ENCODE measurements around the gene TACC3.

DNA sequence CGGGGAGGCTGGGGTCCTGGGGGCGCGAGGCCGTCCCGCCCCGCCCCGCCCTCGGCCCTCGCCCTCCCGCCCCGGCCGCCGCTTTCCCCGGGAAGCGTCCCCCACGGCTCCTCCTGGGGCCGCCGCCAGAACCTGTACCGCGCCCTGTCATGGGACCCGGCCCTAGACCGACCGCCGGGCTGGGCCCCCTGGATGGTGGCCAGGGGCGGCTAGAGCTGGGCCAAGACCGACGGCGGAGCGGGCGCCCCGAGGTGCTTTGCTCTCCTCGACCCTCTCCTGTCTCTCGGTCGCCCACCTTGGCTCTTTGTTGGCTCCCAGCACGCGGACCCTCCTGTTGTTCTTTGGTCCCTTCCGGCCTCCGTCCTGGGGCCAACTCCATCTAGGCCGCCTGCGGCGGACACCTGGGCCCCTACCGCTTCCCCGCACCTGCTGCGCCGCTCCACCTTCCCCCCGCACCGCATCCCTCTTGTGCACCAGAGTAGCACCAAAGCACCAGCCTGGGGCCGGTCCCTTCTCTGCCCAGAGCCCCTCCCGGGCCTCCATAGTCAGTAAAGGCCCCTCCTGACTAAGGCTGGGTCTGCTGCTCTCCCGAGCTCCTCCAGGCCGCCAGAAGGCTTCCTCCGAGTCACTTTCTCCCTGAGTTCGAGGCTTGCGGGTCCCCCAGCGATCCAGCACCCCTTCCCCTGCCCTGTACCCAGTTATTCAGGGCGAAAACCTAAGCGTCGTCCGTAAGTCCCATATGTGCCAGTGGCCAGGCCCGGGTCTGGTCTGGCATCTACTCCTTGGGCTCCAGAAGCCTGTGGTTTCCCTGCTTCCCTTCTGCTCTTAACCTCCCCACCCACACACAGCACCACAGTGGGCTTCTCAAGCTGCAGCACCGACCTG is 587 bp downstream of the TACC3 start:
- TF ChIP-seq, protein P1, sequence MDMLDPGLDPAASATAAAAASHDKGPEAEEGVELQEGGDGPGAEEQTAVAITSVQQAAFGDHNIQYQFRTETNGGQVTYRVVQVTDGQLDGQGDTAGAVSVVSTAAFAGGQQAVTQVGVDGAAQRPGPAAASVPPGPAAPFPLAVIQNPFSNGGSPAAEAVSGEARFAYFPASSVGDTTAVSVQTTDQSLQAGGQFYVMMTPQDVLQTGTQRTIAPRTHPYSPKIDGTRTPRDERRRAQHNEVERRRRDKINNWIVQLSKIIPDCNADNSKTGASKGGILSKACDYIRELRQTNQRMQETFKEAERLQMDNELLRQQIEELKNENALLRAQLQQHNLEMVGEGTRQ (IDR thresholded peaks at IDR 0.05; ENCODE audit: borderline replicate concordance, low read depth, low read length), result no peak
- TF ChIP-seq SIN3A (IDR thresholded peaks at IDR 0.05; ENCODE audit: borderline replicate concordance, low read depth, low read length) (no peak), NRF1 (IDR thresholded peaks at IDR 0.05; ENCODE audit: low read depth, low read length) (no peak), GABPA (IDR thresholded peaks at IDR 0.05; ENCODE audit: low read depth) (no peak), RFX5 (IDR thresholded peaks at IDR 0.05; ENCODE audit: low read length) (no peak), TAF1 (IDR thresholded peaks at IDR 0.05; ENCODE audit: borderline replicate concordance, low read depth, low read length) (no peak)
- TF ChIP-seq, protein P2, sequence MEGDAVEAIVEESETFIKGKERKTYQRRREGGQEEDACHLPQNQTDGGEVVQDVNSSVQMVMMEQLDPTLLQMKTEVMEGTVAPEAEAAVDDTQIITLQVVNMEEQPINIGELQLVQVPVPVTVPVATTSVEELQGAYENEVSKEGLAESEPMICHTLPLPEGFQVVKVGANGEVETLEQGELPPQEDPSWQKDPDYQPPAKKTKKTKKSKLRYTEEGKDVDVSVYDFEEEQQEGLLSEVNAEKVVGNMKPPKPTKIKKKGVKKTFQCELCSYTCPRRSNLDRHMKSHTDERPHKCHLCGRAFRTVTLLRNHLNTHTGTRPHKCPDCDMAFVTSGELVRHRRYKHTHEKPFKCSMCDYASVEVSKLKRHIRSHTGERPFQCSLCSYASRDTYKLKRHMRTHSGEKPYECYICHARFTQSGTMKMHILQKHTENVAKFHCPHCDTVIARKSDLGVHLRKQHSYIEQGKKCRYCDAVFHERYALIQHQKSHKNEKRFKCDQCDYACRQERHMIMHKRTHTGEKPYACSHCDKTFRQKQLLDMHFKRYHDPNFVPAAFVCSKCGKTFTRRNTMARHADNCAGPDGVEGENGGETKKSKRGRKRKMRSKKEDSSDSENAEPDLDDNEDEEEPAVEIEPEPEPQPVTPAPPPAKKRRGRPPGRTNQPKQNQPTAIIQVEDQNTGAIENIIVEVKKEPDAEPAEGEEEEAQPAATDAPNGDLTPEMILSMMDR (IDR thresholded peaks at IDR 0.05), result no peak

Data from SK-N-SH (cell line).